Neural cell (in vitro differentiated cells): ENCODE data around the gene ACACA.

Source experiments
- EP300 ChIP-seq: fragments of 450-650 bp; conservative IDR thresholded peaks from 2 replicates; pipeline ENCODE4 v1.6.1; 2014; ENCODE audit warnings: antibody characterized with exemption, mild to moderate bottlenecking, moderate library complexity; ENCODE audit not compliant: poor library complexity, severe bottlenecking
- EZH2 ChIP-seq: fragments of 200-600, 300-800 bp; shearing (Covaris generic), sonication (generic); IDR thresholded peaks from 2 replicates; pipeline ENCODE4 v1.6.1; 2014; ENCODE audit warnings: antibody characterized with exemption, low read length, borderline replicate concordance, mild to moderate bottlenecking; ENCODE audit not compliant: insufficient read depth, poor library complexity, severe bottlenecking
- MXI1 ChIP-seq: fragments of 450-650 bp; conservative IDR thresholded peaks from 2 replicates; pipeline ENCODE4 v1.6.1; 2014; ENCODE audit warnings: antibody characterized with exemption, mild to moderate bottlenecking; ENCODE audit not compliant: poor library complexity, severe bottlenecking
- POLR2AphosphoS5 ChIP-seq: IDR thresholded peaks from 2 replicates; pipeline ENCODE4 v1.6.1; 2012
- RAD21 ChIP-seq: fragments of 450-650 bp; conservative IDR thresholded peaks from 2 replicates; pipeline ENCODE4 v1.6.1; 2014; ENCODE audit warnings: antibody characterized with exemption, mild to moderate bottlenecking, moderate library complexity
- TAF1 ChIP-seq: IDR thresholded peaks from 2 replicates; pipeline ENCODE4 v1.6.1; 2012; ENCODE audit warnings: low read depth
- TF ChIP-seq, protein P1 (sequence below): fragments of 450-650 bp; IDR thresholded peaks from 2 replicates; pipeline ENCODE4 v1.5.1; 2014; ENCODE audit warnings: antibody characterized with exemption, mild to moderate bottlenecking, moderate library complexity; ENCODE audit not compliant: poor library complexity, severe bottlenecking
- TF ChIP-seq, protein P2 (sequence below): IDR thresholded peaks from 2 replicates; pipeline ENCODE4 v1.6.1; 2012; ENCODE audit warnings: borderline replicate concordance

- TF ChIP-seq, protein P1, sequence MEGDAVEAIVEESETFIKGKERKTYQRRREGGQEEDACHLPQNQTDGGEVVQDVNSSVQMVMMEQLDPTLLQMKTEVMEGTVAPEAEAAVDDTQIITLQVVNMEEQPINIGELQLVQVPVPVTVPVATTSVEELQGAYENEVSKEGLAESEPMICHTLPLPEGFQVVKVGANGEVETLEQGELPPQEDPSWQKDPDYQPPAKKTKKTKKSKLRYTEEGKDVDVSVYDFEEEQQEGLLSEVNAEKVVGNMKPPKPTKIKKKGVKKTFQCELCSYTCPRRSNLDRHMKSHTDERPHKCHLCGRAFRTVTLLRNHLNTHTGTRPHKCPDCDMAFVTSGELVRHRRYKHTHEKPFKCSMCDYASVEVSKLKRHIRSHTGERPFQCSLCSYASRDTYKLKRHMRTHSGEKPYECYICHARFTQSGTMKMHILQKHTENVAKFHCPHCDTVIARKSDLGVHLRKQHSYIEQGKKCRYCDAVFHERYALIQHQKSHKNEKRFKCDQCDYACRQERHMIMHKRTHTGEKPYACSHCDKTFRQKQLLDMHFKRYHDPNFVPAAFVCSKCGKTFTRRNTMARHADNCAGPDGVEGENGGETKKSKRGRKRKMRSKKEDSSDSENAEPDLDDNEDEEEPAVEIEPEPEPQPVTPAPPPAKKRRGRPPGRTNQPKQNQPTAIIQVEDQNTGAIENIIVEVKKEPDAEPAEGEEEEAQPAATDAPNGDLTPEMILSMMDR: no peak
- TF ChIP-seq EZH2 (no peak), POLR2AphosphoS5 (no peak), TAF1 (no peak), EP300 (no peak), RAD21 (no peak), MXI1 (no peak)
- TF ChIP-seq, protein P2, sequence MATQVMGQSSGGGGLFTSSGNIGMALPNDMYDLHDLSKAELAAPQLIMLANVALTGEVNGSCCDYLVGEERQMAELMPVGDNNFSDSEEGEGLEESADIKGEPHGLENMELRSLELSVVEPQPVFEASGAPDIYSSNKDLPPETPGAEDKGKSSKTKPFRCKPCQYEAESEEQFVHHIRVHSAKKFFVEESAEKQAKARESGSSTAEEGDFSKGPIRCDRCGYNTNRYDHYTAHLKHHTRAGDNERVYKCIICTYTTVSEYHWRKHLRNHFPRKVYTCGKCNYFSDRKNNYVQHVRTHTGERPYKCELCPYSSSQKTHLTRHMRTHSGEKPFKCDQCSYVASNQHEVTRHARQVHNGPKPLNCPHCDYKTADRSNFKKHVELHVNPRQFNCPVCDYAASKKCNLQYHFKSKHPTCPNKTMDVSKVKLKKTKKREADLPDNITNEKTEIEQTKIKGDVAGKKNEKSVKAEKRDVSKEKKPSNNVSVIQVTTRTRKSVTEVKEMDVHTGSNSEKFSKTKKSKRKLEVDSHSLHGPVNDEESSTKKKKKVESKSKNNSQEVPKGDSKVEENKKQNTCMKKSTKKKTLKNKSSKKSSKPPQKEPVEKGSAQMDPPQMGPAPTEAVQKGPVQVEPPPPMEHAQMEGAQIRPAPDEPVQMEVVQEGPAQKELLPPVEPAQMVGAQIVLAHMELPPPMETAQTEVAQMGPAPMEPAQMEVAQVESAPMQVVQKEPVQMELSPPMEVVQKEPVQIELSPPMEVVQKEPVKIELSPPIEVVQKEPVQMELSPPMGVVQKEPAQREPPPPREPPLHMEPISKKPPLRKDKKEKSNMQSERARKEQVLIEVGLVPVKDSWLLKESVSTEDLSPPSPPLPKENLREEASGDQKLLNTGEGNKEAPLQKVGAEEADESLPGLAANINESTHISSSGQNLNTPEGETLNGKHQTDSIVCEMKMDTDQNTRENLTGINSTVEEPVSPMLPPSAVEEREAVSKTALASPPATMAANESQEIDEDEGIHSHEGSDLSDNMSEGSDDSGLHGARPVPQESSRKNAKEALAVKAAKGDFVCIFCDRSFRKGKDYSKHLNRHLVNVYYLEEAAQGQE: no peak
Measured at GRCh38 chr17:37039269-37039668, 367.4 kb downstream of the ACACA start.
